TTC549 (cell line): Measurements from ENCODE around the gene SNX21.

Experiments used
- FAIRE-seq: peaks from 2 replicates; lab custom pipeline; 2012; peaks lifted over from hg19 to GRCh38; lab: Jason Lieb, UNC

SNX21 gene

GRCh38 chr20:45882469-45883099, 49.0 kb downstream of the SNX21 start:
- no peak for FAIRE-seq

DNA sequence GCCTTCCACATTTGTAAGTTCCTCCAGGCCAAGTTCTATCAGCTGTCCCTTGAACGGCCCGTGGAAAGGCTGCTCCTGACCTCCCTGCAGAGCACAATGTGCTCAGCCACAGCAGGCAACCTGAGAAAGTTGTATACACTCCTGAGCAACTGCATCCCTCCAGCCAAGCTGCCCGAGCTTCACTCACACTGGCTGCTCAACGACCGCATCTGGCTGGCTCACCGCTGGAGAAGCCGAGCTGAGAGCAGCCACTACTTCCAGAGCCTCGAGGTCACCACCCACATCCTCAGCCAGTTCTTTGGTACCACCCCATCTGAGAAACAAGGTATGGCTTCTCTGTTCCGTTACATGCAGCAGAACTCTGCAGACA, 49.5 kb downstream of the SNX21 start:
- no peak for FAIRE-seq

DNA sequence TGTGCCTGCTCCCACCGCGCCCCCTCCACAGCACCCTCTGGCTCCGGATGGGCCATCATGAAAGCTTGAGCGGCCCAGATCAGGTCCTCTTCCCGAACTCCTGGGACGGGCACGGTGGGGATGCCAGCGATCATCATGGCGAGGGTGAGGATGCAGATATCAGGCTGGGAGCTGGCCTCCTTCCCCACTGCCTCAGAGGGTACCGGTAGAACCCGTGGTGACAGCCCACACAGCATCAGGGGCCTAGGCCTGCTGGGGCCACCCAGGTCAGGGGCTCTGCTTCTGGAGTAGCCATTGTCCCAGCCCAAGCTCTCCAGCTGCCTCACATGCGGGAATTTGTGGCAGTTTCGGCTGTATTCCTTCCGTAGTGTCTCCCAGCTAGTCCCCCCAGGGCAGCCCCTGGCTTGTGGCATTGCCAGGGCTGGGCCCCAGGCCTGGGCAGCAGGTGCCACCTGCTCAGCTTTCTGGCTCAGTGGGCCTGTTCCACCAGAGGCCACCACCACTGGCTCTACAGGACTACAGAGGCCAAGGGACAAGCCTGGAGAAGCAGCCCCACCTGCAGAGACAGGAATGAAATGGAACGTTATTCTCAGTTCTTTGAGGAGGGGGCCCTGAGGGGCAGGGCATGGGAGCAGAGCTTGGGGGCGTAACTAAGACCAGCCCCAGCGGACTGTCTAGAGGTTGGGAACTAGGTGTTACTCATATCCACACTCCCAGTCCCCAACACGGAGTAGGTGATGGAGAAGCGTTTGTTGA, 53.2 kb downstream of the SNX21 start:
- FAIRE-seq, result no peak

GRCh38 chr20:45887346-45887715, 53.7 kb downstream of the SNX21 start, which contains the start of gene SPATA25:
Gene SPATA25, minus strand, starts transcription at chr20:45887622. Its CDS starts 32 bp downstream, at chr20:45887590.
- no peak for FAIRE-seq

DNA sequence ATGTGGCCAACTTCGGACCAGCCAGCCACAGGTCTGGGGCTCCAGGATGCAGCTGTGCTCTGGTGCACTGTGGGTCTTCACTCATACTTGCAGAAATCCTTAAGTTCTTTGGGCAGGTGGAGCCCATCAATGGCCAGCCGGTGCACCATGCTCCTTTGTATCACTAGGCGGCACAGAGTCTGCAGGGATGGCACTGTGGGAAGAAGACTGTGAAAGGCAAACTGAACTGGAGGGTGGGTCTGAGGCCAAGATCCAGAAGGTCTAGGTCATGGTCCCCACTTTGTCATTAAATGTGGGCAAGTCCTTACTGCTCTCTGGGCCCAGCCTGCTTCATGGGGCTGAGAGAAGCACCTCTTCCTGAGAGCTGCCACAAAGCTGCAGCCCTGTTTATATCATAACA, 55.1 kb downstream of the SNX21 start:
- no peak for FAIRE-seq

GRCh38 chr20:45890077-45890984, 56.7 kb downstream of the SNX21 start:
- FAIRE-seq, result no peak

- no peak for FAIRE-seq
These were observed 57.7 kb downstream of the SNX21 start, which contains the start of the genes CTSA and NEURL2 for GRCh38 chr20:45890985-45891983. Gene CTSA, plus strand, starts transcription at chr20:45891335. Its CDS starts 234 bp downstream, at chr20:45891569. Gene NEURL2, minus strand, starts transcription at chr20:45891208. Its CDS starts 217 bp downstream, at chr20:45890991.

GRCh38 chr20:45892049-45892825, 58.6 kb downstream of the SNX21 start:
- no peak for FAIRE-seq
